CD4-positive, alpha-beta memory T cell (primary cell): ENCODE results near the gene VTA1. TPM values are rescaled to one million over a fixed set of nuclear protein-coding genes. Genes with fewer than 3 reads are reported as not detected.

Source experiments
- CTCF ChIA-PET: fragments of 350-600 bp; sonication (Branson Sonifier 250); formaldehyde crosslinking; loops from one replicate; lab custom pipeline; 2021; ENCODE audit warnings: inconsistent platforms; ENCODE audit not compliant: partially characterized antibody; lab: Charles Lee
- POLR2A ChIA-PET: fragments of 350-600 bp; sonication (Branson Sonifier 250); formaldehyde crosslinking; loops from one replicate; lab custom pipeline; 2021; ENCODE audit not compliant: partially characterized antibody; lab: Charles Lee
- DNase-seq, 5 donors: peaks; one replicate each; pipeline versions ENCODE4 v3.0.0 to v3.0.0-alpha.2; 2020 to 2022; ENCODE audit warnings: mixed read lengths in 1 of 5
- H3K27ac ChIP-seq: one replicate; pipeline ENCODE4 v1.7.0; 2013; ENCODE audit warnings: low read depth, low read length
- H3K27me3 ChIP-seq: 2 replicates; pipeline ENCODE4 v1.7.0; 2013; ENCODE audit warnings: mild to moderate bottlenecking, low read length, moderate library complexity; ENCODE audit not compliant: insufficient read depth
- H3K36me3 ChIP-seq: 2 replicates; pipeline ENCODE4 v1.7.0; 2013; ENCODE audit warnings: mild to moderate bottlenecking, low read length, moderate library complexity; ENCODE audit not compliant: insufficient read depth
- H3K4me1 ChIP-seq: 2 replicates; pipeline ENCODE4 v1.7.0; 2013; ENCODE audit warnings: mild to moderate bottlenecking, low read length, moderate library complexity; ENCODE audit not compliant: insufficient read depth
- H3K4me3 ChIP-seq, 2 donors: one replicate each; pipeline ENCODE4 v1.7.0; 2013; ENCODE audit warnings: low read length in 2 of 2, mild to moderate bottlenecking in 1 of 2
- H3K9me3 ChIP-seq, 2 donors: one replicate each; pipeline ENCODE4 v1.7.0; 2013; ENCODE audit warnings: low read length in 2 of 2, control low read depth in 1 of 2; ENCODE audit not compliant: control insufficient read depth in 1 of 2
- H3K27ac Mint-ChIP-seq, 7 donors: one replicate each; pipeline ENCODE4 v1.8.0; 2020 to 2021; ENCODE audit warnings: mixed read lengths in 7 of 7, mild to moderate bottlenecking in 6 of 7, inconsistent platforms in 3 of 7, moderate library complexity in 3 of 7
- H3K27me3 Mint-ChIP-seq, 2 donors: one replicate each; pipeline ENCODE4 v1.8.0; 2020 to 2021; ENCODE audit warnings: mixed read lengths in 2 of 2
- H3K36me3 Mint-ChIP-seq, 2 donors: one replicate each; pipeline ENCODE4 v1.8.0; 2020 to 2021; ENCODE audit warnings: mixed read lengths in 2 of 2, inconsistent platforms in 1 of 2, mild to moderate bottlenecking in 1 of 2
- H3K4me1 Mint-ChIP-seq, 4 donors: one replicate each; pipeline ENCODE4 v1.8.0; 2020 to 2021; ENCODE audit warnings: mixed read lengths in 4 of 4, mild to moderate bottlenecking in 1 of 4
- H3K4me3 Mint-ChIP-seq, 8 donors: one replicate each; pipeline ENCODE4 v1.8.0; 2020 to 2021; ENCODE audit warnings: mixed read lengths in 8 of 8, mild to moderate bottlenecking in 7 of 8, moderate library complexity in 6 of 8, inconsistent platforms in 3 of 8
- H3K9me3 Mint-ChIP-seq, 8 donors: one replicate each; pipeline ENCODE4 v1.8.0; 2020 to 2021; ENCODE audit warnings: mixed read lengths in 8 of 8, mild to moderate bottlenecking in 5 of 8, inconsistent platforms in 3 of 8, moderate library complexity in 1 of 8
- intact Hi-C: fragments of 100-400 bp; cut with micrococcal nuclease; formaldehyde crosslinking; loops from one replicate; pipeline ENCODE4 v1.15.1; 2023
- polyA plus RNA-seq, 2 donors: library from polyadenylated mRNA; unstranded; fragments of 300-500 nt; fragmentation: Illumina TruSeq; gene quantifications; one replicate each; pipeline ENCODE4 v1.2.3, GENCODE V29; 2021
- total RNA-seq, 2 experiments: library from RNA; stranded (reverse); gene quantifications; one replicate each; pipeline ENCODE4 v1.2.3, GENCODE V29; 2021

VTA1 gene
- total and polyA plus RNA-seq, 4 experiments from 2014 or later: 31.2 to 79.7 (median 42.8) TPM

GRCh38 chr6:142167071-142167470, 20.0 kb downstream of the VTA1 start:
- CTCF ChIA-PET: interaction anchor here (0.9 kb wide), 1 partner anchor 41 kb away, joined by 3 read pairs; no protein-coding TSS in a partner anchor
- Mint-ChIP-seq H3K9me3 (no peaks in the 10 kb centered on the region), H3K36me3 (peaks cover 23 to 41% of the 10 kb centered on the region in 2 donors), H3K27me3 (no peaks in the 10 kb centered on the region), H3K27ac (peak overlapping the region in 1 of 7 donors; percentile 4), H3K4me3 (no peak overlapping the region), H3K4me1 (peaks cover 19 to 29% (median 23%) of the 10 kb centered on the region in 4 donors)
- no peak for DNase-seq
- H3K9me3 ChIP-seq: no peaks in the 10 kb centered on the region
- H3K27me3 ChIP-seq: no peaks in the 10 kb centered on the region
- peaks cover 13% of the 10 kb centered on the region for H3K4me1 ChIP-seq
- POLR2A ChIA-PET: no interaction called here
- no peak overlapping the region for H3K27ac ChIP-seq
- no peak overlapping the region for H3K4me3 ChIP-seq
- intact Hi-C loops: no loop called here
- peaks cover 29% of the 10 kb centered on the region for H3K36me3 ChIP-seq

- ChIA-PET CTCF (interaction anchor here (0.9 kb wide), 1 partner anchor 41 kb away, joined by 3 read pairs; no protein-coding TSS in a partner anchor), POLR2A (no interaction called here)
- H3K36me3 ChIP-seq: peaks cover 33% of the 10 kb centered on the region
- H3K9me3 ChIP-seq: no peaks in the 10 kb centered on the region
- Mint-ChIP-seq H3K27ac (no peak overlapping the region), H3K27me3 (no peaks in the 10 kb centered on the region), H3K9me3 (no peaks in the 10 kb centered on the region), H3K4me3 (no peak overlapping the region), H3K36me3 (peaks cover 27 to 45% of the 10 kb centered on the region in 2 donors), H3K4me1 (peaks cover 15 to 25% (median 19%) of the 10 kb centered on the region in 4 donors)
- H3K4me1 ChIP-seq: peaks cover 9% of the 10 kb centered on the region
- H3K27ac ChIP-seq: no peak overlapping the region
- no peak overlapping the region for H3K4me3 ChIP-seq
- H3K27me3 ChIP-seq: no peaks in the 10 kb centered on the region
- no peak for DNase-seq
- intact Hi-C loops: no loop called here
These were observed 20.4 kb downstream of the VTA1 start for GRCh38 chr6:142167486-142167885.

GRCh38 chr6:142171351-142171750, 24.3 kb downstream of the VTA1 start:
- no peaks in the 10 kb centered on the region for H3K9me3 ChIP-seq
- H3K27me3 ChIP-seq: no peaks in the 10 kb centered on the region
- CTCF ChIA-PET: no interaction called here
- no peak overlapping the region for H3K4me3 ChIP-seq
- Mint-ChIP-seq H3K27me3 (no peaks in the 10 kb centered on the region), H3K27ac (no peak overlapping the region), H3K4me3 (no peak overlapping the region), H3K4me1 (peaks cover 0 to 9% (median 4%) of the 10 kb centered on the region in 4 donors), H3K9me3 (peaks cover 0 to 3% (median 0%) of the 10 kb centered on the region in 8 donors), H3K36me3 (peaks cover 63 to 70% of the 10 kb centered on the region in 2 donors)
- intact Hi-C loops: no loop called here
- POLR2A ChIA-PET: no interaction called here
- DNase-seq: no peak
- no peak overlapping the region for H3K27ac ChIP-seq
- H3K4me1 ChIP-seq: no peaks in the 10 kb centered on the region
- H3K36me3 ChIP-seq: peaks cover 43% of the 10 kb centered on the region

- peaks cover 0 to under 1% of the 10 kb centered on the region in 2 donors for H3K9me3 ChIP-seq
- intact Hi-C loops: no loop called here
- H3K27me3 ChIP-seq: no peaks in the 10 kb centered on the region
- Mint-ChIP-seq H3K4me1 (peaks cover 0 to 9% (median under 1%) of the 10 kb centered on the region in 4 donors), H3K27ac (no peak overlapping the region), H3K9me3 (peaks cover 0 to 13% (median 8%) of the 10 kb centered on the region in 8 donors), H3K36me3 (peaks cover 68 to 69% of the 10 kb centered on the region in 2 donors), H3K4me3 (no peak overlapping the region), H3K27me3 (no peaks in the 10 kb centered on the region)
- no peak overlapping the region for H3K27ac ChIP-seq
- DNase-seq: no peak
- H3K4me1 ChIP-seq: no peaks in the 10 kb centered on the region
- POLR2A ChIA-PET: no interaction called here
- H3K36me3 ChIP-seq: peaks cover 35% of the 10 kb centered on the region
- H3K4me3 ChIP-seq: no peak overlapping the region
- CTCF ChIA-PET: interaction anchor here (1.5 kb wide), 1 partner anchor 302 kb away, joined by 3 read pairs; no protein-coding TSS in a partner anchor
These were observed 25.7 kb downstream of the VTA1 start for GRCh38 chr6:142172758-142173157.

- Mint-ChIP-seq H3K4me1 (peaks cover 0 to 9% (median under 1%) of the 10 kb centered on the region in 4 donors), H3K9me3 (peaks cover 0 to 18% (median 13%) of the 10 kb centered on the region in 8 donors), H3K36me3 (peaks cover 71 to 76% of the 10 kb centered on the region in 2 donors), H3K27me3 (no peaks in the 10 kb centered on the region), H3K4me3 (no peak overlapping the region), H3K27ac (no peak overlapping the region)
- no peak overlapping the region for H3K27ac ChIP-seq
- ChIA-PET CTCF (interaction anchor here (1.5 kb wide), 1 partner anchor 301 kb away, joined by 3 read pairs; no protein-coding TSS in a partner anchor), POLR2A (no interaction called here)
- H3K27me3 ChIP-seq: no peaks in the 10 kb centered on the region
- intact Hi-C loops: no loop called here
- H3K4me3 ChIP-seq: no peak overlapping the region
- DNase-seq: no peak
- H3K36me3 ChIP-seq: peaks cover 37% of the 10 kb centered on the region
- no peaks in the 10 kb centered on the region for H3K4me1 ChIP-seq
- peaks cover 0 to 3% of the 10 kb centered on the region in 2 donors for H3K9me3 ChIP-seq
These were observed 26.9 kb downstream of the VTA1 start for GRCh38 chr6:142173980-142174379.

- H3K27ac Mint-ChIP-seq: no peak overlapping the region
- Histone ChIP-seq H3K27me3 (no peaks in the 10 kb centered on the region), H3K27ac (no peak overlapping the region), H3K9me3 (peaks cover 0 to 3% of the 10 kb centered on the region in 2 donors), H3K4me3 (no peak overlapping the region), H3K4me1 (no peaks in the 10 kb centered on the region), H3K36me3 (peaks cover 37% of the 10 kb centered on the region)
- POLR2A ChIA-PET: no interaction called here
- H3K27me3 Mint-ChIP-seq: no peaks in the 10 kb centered on the region
- peaks cover 0 to 11% (median under 1%) of the 10 kb centered on the region in 4 donors for H3K4me1 Mint-ChIP-seq
- CTCF ChIA-PET: no interaction called here
- intact Hi-C loops: no loop called here
- DNase-seq: no peak
- H3K36me3 Mint-ChIP-seq: peaks cover 77 to 83% of the 10 kb centered on the region in 2 donors
- H3K4me3 Mint-ChIP-seq: no peak overlapping the region
- peaks cover 0 to 18% (median 13%) of the 10 kb centered on the region in 8 donors for H3K9me3 Mint-ChIP-seq
These were observed 27.6 kb downstream of the VTA1 start for GRCh38 chr6:142174703-142175102.

GRCh38 chr6:142178129-142178528, 31.1 kb downstream of the VTA1 start:
- no peaks in the 10 kb centered on the region for H3K27me3 ChIP-seq
- H3K4me1 Mint-ChIP-seq: peaks cover 8 to 15% (median 11%) of the 10 kb centered on the region in 4 donors
- no peaks in the 10 kb centered on the region for H3K4me1 ChIP-seq
- peaks cover 70 to 81% of the 10 kb centered on the region in 2 donors for H3K36me3 Mint-ChIP-seq
- peaks cover 0 to 18% (median 13%) of the 10 kb centered on the region in 8 donors for H3K9me3 Mint-ChIP-seq
- no peak overlapping the region for H3K4me3 ChIP-seq
- ChIA-PET POLR2A (no interaction called here), CTCF (interaction anchor here (0.5 kb wide), 1 partner anchor 21 kb away, joined by 3 read pairs; no protein-coding TSS in a partner anchor)
- DNase-seq: no peak
- no peak overlapping the region for H3K4me3 Mint-ChIP-seq
- H3K27me3 Mint-ChIP-seq: no peaks in the 10 kb centered on the region
- H3K27ac ChIP-seq: no peak overlapping the region
- peaks cover 20% of the 10 kb centered on the region for H3K36me3 ChIP-seq
- H3K9me3 ChIP-seq: peaks cover 0 to 3% of the 10 kb centered on the region in 2 donors
- no peak overlapping the region for H3K27ac Mint-ChIP-seq
- intact Hi-C loops: no loop called here
